ENCODE measurements around the gene AVL9.
"Not testable (repeated sequence)": the region's sequence is repeated elsewhere in the genome, so short reads cannot be mapped to it uniquely, and the experiment has no call there.

AVL9 gene

DNA sequence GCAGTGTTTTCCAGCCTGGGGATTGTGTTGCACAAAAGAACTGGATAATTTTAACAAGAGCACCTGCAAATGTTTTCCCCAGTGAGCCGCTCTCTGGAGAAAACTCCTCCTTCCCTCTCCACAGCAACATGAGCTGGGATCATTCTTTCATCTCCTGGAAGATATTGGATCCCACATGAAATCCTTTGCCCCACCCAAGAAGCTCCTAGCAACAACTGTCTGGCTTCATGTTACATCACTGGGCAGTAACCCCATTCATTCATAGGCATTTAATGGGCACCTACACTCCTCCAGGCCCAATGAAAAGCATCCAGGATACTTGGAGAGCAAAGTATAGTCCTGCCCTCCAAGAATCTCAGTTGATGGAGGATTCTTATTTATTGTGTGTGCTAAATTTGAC lies 32.3 kb upstream of the AVL9 start:
- Histone ChIP-seq H3K9me3 (ENCODE audit: control extremely low read depth in 1 of 5, control insufficient read depth in 4 of 5, insufficient read depth in 2 of 5, low read depth in 1 of 5, low read length in 4 of 5) (no peaks in the 10 kb centered on the region), H3K27ac (ENCODE audit: insufficient read depth in 1 of 2, low read depth in 1 of 2, low read length in 2 of 2, poor library complexity in 1 of 2, severe bottlenecking in 2 of 2) (no peak overlapping the region), H3K4me1 (ENCODE audit: control extremely low read depth in 1 of 4, control insufficient read depth in 4 of 4, insufficient read depth in 4 of 4, low read length in 3 of 4) (no peaks in the 10 kb centered on the region), H3K4me3 (ENCODE audit: control insufficient read depth in 1 of 7, extremely low read depth in 1 of 7, insufficient read depth in 4 of 7, low read depth in 2 of 7, low read length in 6 of 7) (no peak overlapping the region), H3K36me3 (ENCODE audit: control insufficient read depth in 4 of 4, insufficient read depth in 4 of 4, low read length in 3 of 4) (no peaks in the 10 kb centered on the region), H3K27me3 (replicated peaks in 2 of 5; ENCODE audit: control insufficient read depth in 4 of 5, insufficient read depth in 5 of 5, low read length in 4 of 5) (peaks cover 0 to 2% (median 0%) of the 10 kb centered on the region in 5 experiments)
- DNase-seq: no peak
- CTCF ChIA-PET: no interaction called here
- WGBS (ENCODE audit: insufficient coverage): 89% methylated on average over 1 of the region's 1 CpG
- POLR2A ChIA-PET: no interaction called here

DNA sequence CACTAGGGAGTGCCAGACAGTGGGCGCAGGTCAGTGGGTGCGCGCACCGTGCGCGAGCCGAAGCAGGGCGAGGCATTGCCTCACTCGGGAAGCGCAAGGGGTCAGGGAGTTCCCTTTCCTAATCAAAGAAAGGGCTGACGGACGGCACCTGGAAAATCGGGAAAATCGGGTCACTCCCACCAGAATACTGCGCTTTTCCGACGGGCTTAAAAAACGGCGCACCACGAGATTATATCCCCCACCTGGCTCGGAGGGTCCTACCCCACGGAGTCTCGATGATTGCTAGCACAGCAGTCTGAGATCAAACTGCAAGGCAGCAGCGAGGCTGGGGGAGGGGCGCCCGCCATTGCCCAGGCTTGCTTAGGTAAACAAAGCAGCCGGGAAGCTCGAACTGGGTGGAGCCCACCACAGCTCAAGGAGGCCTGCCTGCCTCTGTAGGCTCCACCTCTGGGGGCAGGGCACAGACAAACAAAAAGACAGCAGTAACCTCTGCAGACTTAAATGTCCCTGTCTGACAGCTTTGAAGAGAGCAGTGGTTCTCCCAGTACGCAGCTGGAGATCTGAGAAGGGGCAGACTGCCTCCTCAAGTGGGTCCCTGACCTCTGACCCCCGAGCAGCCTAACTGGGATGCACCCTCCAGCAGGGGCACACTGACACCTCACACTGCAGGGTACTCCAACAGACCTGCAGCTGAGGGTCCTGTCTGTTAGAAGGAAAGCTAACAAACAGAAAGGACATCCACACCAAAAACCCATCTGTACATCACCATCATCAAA lies 30.5 kb upstream of the AVL9 start:
- H3K9me3 ChIP-seq (ENCODE audit: control extremely low read depth in 1 of 5, control insufficient read depth in 4 of 5, insufficient read depth in 2 of 5, low read depth in 1 of 5, low read length in 4 of 5); H3K4me3 ChIP-seq (ENCODE audit: control insufficient read depth in 1 of 7, extremely low read depth in 1 of 7, insufficient read depth in 4 of 7, low read depth in 2 of 7, low read length in 6 of 7); H3K36me3 ChIP-seq (ENCODE audit: control insufficient read depth in 4 of 4, insufficient read depth in 4 of 4, low read length in 3 of 4); H3K4me1 ChIP-seq (ENCODE audit: control extremely low read depth in 1 of 4, control insufficient read depth in 4 of 4, insufficient read depth in 4 of 4, low read length in 3 of 4); H3K27ac ChIP-seq (ENCODE audit: insufficient read depth in 1 of 2, low read depth in 1 of 2, low read length in 2 of 2, poor library complexity in 1 of 2, severe bottlenecking in 2 of 2); H3K27me3 ChIP-seq (replicated peaks in 2 of 5; ENCODE audit: control insufficient read depth in 4 of 5, insufficient read depth in 5 of 5, low read length in 4 of 5); CTCF ChIA-PET; POLR2A ChIA-PET; DNase-seq: not testable (repeated sequence)
- 100% methylated on average over 1 of the region's 30 CpGs for WGBS (ENCODE audit: insufficient coverage)

DNA sequence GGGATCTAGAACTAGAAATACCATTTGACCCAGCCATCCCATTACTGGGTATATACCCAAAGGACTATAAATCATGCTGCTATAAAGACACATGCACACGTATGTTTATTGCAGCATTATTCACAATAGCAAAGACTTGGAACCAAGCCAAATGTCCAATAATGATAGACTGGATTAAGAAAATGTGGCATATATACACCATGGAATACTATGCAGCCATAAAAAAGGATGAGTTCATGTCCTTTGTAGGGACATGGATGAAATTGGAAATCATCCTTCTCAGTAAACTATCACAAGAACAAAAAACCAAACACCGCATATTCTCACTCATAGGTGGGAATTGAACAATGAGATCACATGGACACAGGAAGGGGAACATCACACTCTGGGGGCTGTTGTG lies 25.3 kb upstream of the AVL9 start:
- H3K4me3 ChIP-seq (ENCODE audit: control insufficient read depth in 1 of 7, extremely low read depth in 1 of 7, insufficient read depth in 4 of 7, low read depth in 2 of 7, low read length in 6 of 7); CTCF ChIA-PET; H3K9me3 ChIP-seq (ENCODE audit: control extremely low read depth in 1 of 5, control insufficient read depth in 4 of 5, insufficient read depth in 2 of 5, low read depth in 1 of 5, low read length in 4 of 5); DNase-seq; H3K27me3 ChIP-seq (replicated peaks in 2 of 5; ENCODE audit: control insufficient read depth in 4 of 5, insufficient read depth in 5 of 5, low read length in 4 of 5); H3K27ac ChIP-seq (ENCODE audit: insufficient read depth in 1 of 2, low read depth in 1 of 2, low read length in 2 of 2, poor library complexity in 1 of 2, severe bottlenecking in 2 of 2); H3K4me1 ChIP-seq (ENCODE audit: control extremely low read depth in 1 of 4, control insufficient read depth in 4 of 4, insufficient read depth in 4 of 4, low read length in 3 of 4); H3K36me3 ChIP-seq (ENCODE audit: control insufficient read depth in 4 of 4, insufficient read depth in 4 of 4, low read length in 3 of 4); POLR2A ChIA-PET: not testable (repeated sequence)
- no CpG with 5 or more reads among the region's 2 CpGs for WGBS (ENCODE audit: insufficient coverage)

GRCh38 chr7:32470871-32471270 lies 24.4 kb upstream of the AVL9 start:
- DNase-seq: no peak
- no peaks in the 10 kb centered on the region for H3K9me3 ChIP-seq (ENCODE audit: control extremely low read depth in 1 of 5, control insufficient read depth in 4 of 5, insufficient read depth in 2 of 5, low read depth in 1 of 5, low read length in 4 of 5)
- no peak overlapping the region for H3K27ac ChIP-seq (ENCODE audit: insufficient read depth in 1 of 2, low read depth in 1 of 2, low read length in 2 of 2, poor library complexity in 1 of 2, severe bottlenecking in 2 of 2)
- 74% methylated on average over 5 of the region's 5 CpGs for WGBS (ENCODE audit: insufficient coverage)
- H3K27me3 ChIP-seq (replicated peaks in 2 of 5; ENCODE audit: control insufficient read depth in 4 of 5, insufficient read depth in 5 of 5, low read length in 4 of 5): peaks cover 0 to 3% (median 0%) of the 10 kb centered on the region in 5 experiments
- no peak overlapping the region for H3K4me3 ChIP-seq (ENCODE audit: control insufficient read depth in 1 of 7, extremely low read depth in 1 of 7, insufficient read depth in 4 of 7, low read depth in 2 of 7, low read length in 6 of 7)
- POLR2A ChIA-PET: interaction anchor here (0.6 kb wide), 1 partner anchor 90 kb away, joined by 3 read pairs; no protein-coding TSS in a partner anchor
- CTCF ChIA-PET: no interaction called here
- H3K4me1 ChIP-seq (ENCODE audit: control extremely low read depth in 1 of 4, control insufficient read depth in 4 of 4, insufficient read depth in 4 of 4, low read length in 3 of 4): no peaks in the 10 kb centered on the region
- H3K36me3 ChIP-seq (ENCODE audit: control insufficient read depth in 4 of 4, insufficient read depth in 4 of 4, low read length in 3 of 4): no peaks in the 10 kb centered on the region

GRCh38 chr7:32472015-32472414 lies 23.3 kb upstream of the AVL9 start:
- ChIA-PET POLR2A (no interaction called here), CTCF (no interaction called here)
- no peaks in the 10 kb centered on the region for H3K9me3 ChIP-seq (ENCODE audit: control extremely low read depth in 1 of 5, control insufficient read depth in 4 of 5, insufficient read depth in 2 of 5, low read depth in 1 of 5, low read length in 4 of 5)
- 98% methylated on average over 9 of the region's 9 CpGs for WGBS (ENCODE audit: insufficient coverage)
- no peak overlapping the region for H3K27ac ChIP-seq (ENCODE audit: insufficient read depth in 1 of 2, low read depth in 1 of 2, low read length in 2 of 2, poor library complexity in 1 of 2, severe bottlenecking in 2 of 2)
- H3K36me3 ChIP-seq (ENCODE audit: control insufficient read depth in 4 of 4, insufficient read depth in 4 of 4, low read length in 3 of 4): no peaks in the 10 kb centered on the region
- no peaks in the 10 kb centered on the region for H3K4me1 ChIP-seq (ENCODE audit: control extremely low read depth in 1 of 4, control insufficient read depth in 4 of 4, insufficient read depth in 4 of 4, low read length in 3 of 4)
- H3K27me3 ChIP-seq (replicated peaks in 2 of 5; ENCODE audit: control insufficient read depth in 4 of 5, insufficient read depth in 5 of 5, low read length in 4 of 5): peaks cover 0 to 3% (median 0%) of the 10 kb centered on the region in 5 experiments
- no peak for DNase-seq
- no peak overlapping the region for H3K4me3 ChIP-seq (ENCODE audit: control insufficient read depth in 1 of 7, extremely low read depth in 1 of 7, insufficient read depth in 4 of 7, low read depth in 2 of 7, low read length in 6 of 7)

GRCh38 chr7:32474008-32474407 lies 21.3 kb upstream of the AVL9 start:
- CTCF ChIA-PET: interaction anchor here (1.0 kb wide), 1 partner anchor 263 kb away, joined by 3 read pairs; no protein-coding TSS in a partner anchor
- POLR2A ChIA-PET: no interaction called here
- Histone ChIP-seq H3K27me3 (replicated peaks in 2 of 5; ENCODE audit: control insufficient read depth in 4 of 5, insufficient read depth in 5 of 5, low read length in 4 of 5) (peaks cover 0 to 3% (median 0%) of the 10 kb centered on the region in 5 experiments), H3K4me3 (ENCODE audit: control insufficient read depth in 1 of 7, extremely low read depth in 1 of 7, insufficient read depth in 4 of 7, low read depth in 2 of 7, low read length in 6 of 7) (no peak overlapping the region), H3K4me1 (ENCODE audit: control extremely low read depth in 1 of 4, control insufficient read depth in 4 of 4, insufficient read depth in 4 of 4, low read length in 3 of 4) (no peaks in the 10 kb centered on the region), H3K36me3 (ENCODE audit: control insufficient read depth in 4 of 4, insufficient read depth in 4 of 4, low read length in 3 of 4) (no peaks in the 10 kb centered on the region), H3K9me3 (ENCODE audit: control extremely low read depth in 1 of 5, control insufficient read depth in 4 of 5, insufficient read depth in 2 of 5, low read depth in 1 of 5, low read length in 4 of 5) (no peaks in the 10 kb centered on the region), H3K27ac (ENCODE audit: insufficient read depth in 1 of 2, low read depth in 1 of 2, low read length in 2 of 2, poor library complexity in 1 of 2, severe bottlenecking in 2 of 2) (no peak overlapping the region)
- DNase-seq: no peak
- no CpG with 5 or more reads among the region's 1 CpG for WGBS (ENCODE audit: insufficient coverage)

- no peak for DNase-seq
- ChIA-PET POLR2A (no interaction called here), CTCF (no interaction called here)
- peaks cover 0 to 9% (median 2%) of the 10 kb centered on the region in 4 experiments for H3K4me1 ChIP-seq (ENCODE audit: control extremely low read depth in 1 of 4, control insufficient read depth in 4 of 4, insufficient read depth in 4 of 4, low read length in 3 of 4)
- no peak overlapping the region for H3K4me3 ChIP-seq (ENCODE audit: control insufficient read depth in 1 of 7, extremely low read depth in 1 of 7, insufficient read depth in 4 of 7, low read depth in 2 of 7, low read length in 6 of 7)
- H3K27me3 ChIP-seq (replicated peaks in 2 of 5; ENCODE audit: control insufficient read depth in 4 of 5, insufficient read depth in 5 of 5, low read length in 4 of 5): peaks cover 0 to 3% (median 0%) of the 10 kb centered on the region in 5 experiments
- 89% methylated on average over 1 of the region's 3 CpGs for WGBS (ENCODE audit: insufficient coverage)
- no peaks in the 10 kb centered on the region for H3K36me3 ChIP-seq (ENCODE audit: control insufficient read depth in 4 of 4, insufficient read depth in 4 of 4, low read length in 3 of 4)
- H3K9me3 ChIP-seq (ENCODE audit: control extremely low read depth in 1 of 5, control insufficient read depth in 4 of 5, insufficient read depth in 2 of 5, low read depth in 1 of 5, low read length in 4 of 5): no peaks in the 10 kb centered on the region
- no peak overlapping the region for H3K27ac ChIP-seq (ENCODE audit: insufficient read depth in 1 of 2, low read depth in 1 of 2, low read length in 2 of 2, poor library complexity in 1 of 2, severe bottlenecking in 2 of 2)
Measured at GRCh38 chr7:32476816-32477648, 18.3 kb upstream of the AVL9 start.

Data from common myeloid progenitor, CD34-positive (primary cell).